Heart right ventricle (tissue), 16 donors: ENCODE measurements around the gene EIF2B2. TPM values are rescaled to one million over a fixed set of nuclear protein-coding genes. Genes with fewer than 3 reads are reported as not detected.
A peak's percentile ranks its signal among the peaks of the same experiment; 100 is the strongest.

ENCODE experiments used
- ATAC-seq, 8 donors: fragments of 200-7000 bp; cut with Tn5 transposase; one replicate each; pipeline ENCODE4 v1.9.1; 2020; ENCODE audit warnings: mild to moderate bottlenecking in 8 of 8, moderate library complexity in 8 of 8, moderate number of reproducible peaks in 1 of 8
- DNase-seq, 2 donors: peaks; one replicate each; pipeline ENCODE4 v3.0.0-alpha.2; 2020
- H3K27ac ChIP-seq, 10 donors: fragments of 200-600 bp; sonication (generic) in 2 of 10; one replicate each; pipeline versions ENCODE4 v1.5.0 to v1.8.0; 2020 to 2022; ENCODE audit warnings: mild to moderate bottlenecking in 3 of 10
- H3K27me3 ChIP-seq, 7 donors: fragments of 200-600 bp; one replicate each; pipeline ENCODE4 v1.8.0; 2021 to 2022; ENCODE audit warnings: mild to moderate bottlenecking in 2 of 7
- H3K36me3 ChIP-seq, 9 donors: fragments of 200-600 bp; sonication (generic) in 1 of 9; one replicate each; pipeline versions ENCODE4 v1.5.0 to v1.8.0; 2020 to 2022; ENCODE audit warnings: mild to moderate bottlenecking in 2 of 9
- H3K4me1 ChIP-seq, 9 donors: fragments of 200-600 bp; sonication (generic) in 1 of 9; one replicate each; pipeline versions ENCODE4 v1.5.0 to v1.8.0; 2020 to 2022; ENCODE audit warnings: mild to moderate bottlenecking in 4 of 9
- H3K4me3 ChIP-seq, 10 donors: fragments of 200-600 bp; sonication (generic) in 2 of 10; one replicate each; pipeline versions ENCODE4 v1.5.0 to v1.8.0; 2020 to 2022; ENCODE audit warnings: mild to moderate bottlenecking in 7 of 10, moderate library complexity in 2 of 10
- H3K9me3 ChIP-seq, 11 donors: fragments of 200-600 bp in 10 of 11; sonication (generic) in 2 of 11; one replicate each; pipeline versions ENCODE4 v1.5.0 to v1.8.0; 2013 to 2022; ENCODE audit warnings: mild to moderate bottlenecking in 2 of 11, control low read depth in 1 of 11, moderate library complexity in 1 of 11
- WGBS, 2 donors: extraction: QIAGEN DNeasy Blood & Tissue Kit; methylation state at CpG; one replicate each; pipeline ENCODE4 v1.1.7; 2013; ENCODE audit warnings: inconsistent platforms in 1 of 2; 5-methylcytosine and 5-hydroxymethylcytosine counted together
- intact Hi-C, 10 donors: fragments of 100-400 bp; cut with DNase I; formaldehyde crosslinking; loops; one replicate each; pipeline versions ENCODE4 v1.11.1 to v1.14.2; 2022
- polyA plus RNA-seq, 2 donors: library from polyadenylated mRNA; stranded (reverse); fragments of 200-250 nt; gene quantifications; one replicate each; pipeline ENCODE4 v1.2.3, GENCODE V29; 2013
- total RNA-seq, 10 donors: library from RNA; stranded (reverse); fragmentation: NEBNext Ultra II Directional in 3 of 10; extraction: Animal tissue kit (Norgen Biotek cat#: 25700) in 3 of 10; gene quantifications; one replicate each; pipeline versions ENCODE4 v1.2.1 to v1.2.4, GENCODE V29; 2021 to 2023
- TF ChIP-seq, protein P1 (sequence below), 9 donors: fragments of 200-600 bp; sonication (generic) in 2 of 9; IDR thresholded peaks; one replicate each; pipeline versions ENCODE4 v1.5.0 to v1.8.0; 2021 to 2022; ENCODE audit warnings: antibody characterized with exemption in 9 of 9, mild to moderate bottlenecking in 5 of 9, moderate library complexity in 1 of 9
- donor health status: Arrhythmogenic right ventricular cardiomyopathy.
- donor health status: ischemic (EF 13 %, LVEDD 7.1; RV severe dilation, severe dysfunction).
- donor health status: healthy with polysubstance abuse.
- donor health status: DM: no; HTN: yes; CAD: no.
- donor health status: DM: no; HTN: no; CAD: no.
- donor health status: ischemic (EF 25% LVEDD 6.9; RV normal size, moderate dysfunction).
- donor health status: ischemic (EF 25% LVEDD 5.7; RV mildly dilated, moderate dysfunction).
- donor health status: healthy.
- donor health status: DM: yes; HTN: yes; CAD: no.
- donor health status: Ischemic cardiomyopathy.
- donor health status: ischemic (EF 35%, LVEDD 5.7; RV mildly dilated, moderate dysfunction).
- donor health status: nonischemic (EF 11% LVEDD 7.7; RV severe dilation, severe dysfunction).
- donor health status: DM: yes; HTN: yes; CAD: no.
- donor health status: PGD.
- donor health status: ischemic (EF 29% LVEDD 5.4; RV normal size, mild dysfunction).
- donor health status: nonischemic (EF 23%, LVEDD 6.1; RV moderate dilation, normal function).

Gene EIF2B2
- total and polyA plus RNA-seq, 12 donors: 14.3 to 60.4 (median 31.5) TPM

DNA sequence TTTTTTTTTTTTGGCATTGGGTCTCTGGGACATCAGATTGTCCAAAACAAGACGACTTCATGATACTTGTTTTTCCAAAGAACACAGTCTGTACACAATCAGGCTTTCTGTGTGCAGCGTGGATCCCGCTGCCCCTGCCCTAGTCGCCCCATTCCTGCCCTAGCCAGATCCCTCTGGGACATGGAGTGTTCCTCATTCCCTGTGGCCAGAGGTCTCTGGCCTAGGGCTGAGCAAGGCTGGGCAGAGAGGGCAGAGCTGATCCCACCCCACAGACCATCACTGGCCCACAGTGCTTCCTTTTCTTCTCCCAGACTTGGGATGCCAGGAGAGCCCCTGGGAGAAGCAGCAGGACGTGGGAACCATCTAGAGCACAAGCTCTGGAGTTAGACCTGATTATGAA is 20.9 kb upstream of the EIF2B2 start:
- Histone ChIP-seq H3K4me1 (peaks cover 0 to 70% (median 18%) of the 10 kb centered on the region in 9 donors), H3K36me3 (no peaks in the 10 kb centered on the region), H3K4me3 (no peak overlapping the region), H3K27ac (peak overlapping the region in 7 of 10 donors; percentile 6 to 58 (median 47)), H3K27me3 (no peaks in the 10 kb centered on the region), H3K9me3 (no peaks in the 10 kb centered on the region)
- DNase-seq: no peak
- TF ChIP-seq, protein P1, sequence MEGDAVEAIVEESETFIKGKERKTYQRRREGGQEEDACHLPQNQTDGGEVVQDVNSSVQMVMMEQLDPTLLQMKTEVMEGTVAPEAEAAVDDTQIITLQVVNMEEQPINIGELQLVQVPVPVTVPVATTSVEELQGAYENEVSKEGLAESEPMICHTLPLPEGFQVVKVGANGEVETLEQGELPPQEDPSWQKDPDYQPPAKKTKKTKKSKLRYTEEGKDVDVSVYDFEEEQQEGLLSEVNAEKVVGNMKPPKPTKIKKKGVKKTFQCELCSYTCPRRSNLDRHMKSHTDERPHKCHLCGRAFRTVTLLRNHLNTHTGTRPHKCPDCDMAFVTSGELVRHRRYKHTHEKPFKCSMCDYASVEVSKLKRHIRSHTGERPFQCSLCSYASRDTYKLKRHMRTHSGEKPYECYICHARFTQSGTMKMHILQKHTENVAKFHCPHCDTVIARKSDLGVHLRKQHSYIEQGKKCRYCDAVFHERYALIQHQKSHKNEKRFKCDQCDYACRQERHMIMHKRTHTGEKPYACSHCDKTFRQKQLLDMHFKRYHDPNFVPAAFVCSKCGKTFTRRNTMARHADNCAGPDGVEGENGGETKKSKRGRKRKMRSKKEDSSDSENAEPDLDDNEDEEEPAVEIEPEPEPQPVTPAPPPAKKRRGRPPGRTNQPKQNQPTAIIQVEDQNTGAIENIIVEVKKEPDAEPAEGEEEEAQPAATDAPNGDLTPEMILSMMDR (IDR thresholded peaks at IDR 0.05): no peak
- ATAC-seq: no peak
- intact Hi-C loops: no loop called here
- 85 to 87% methylated on average over 5 of the region's 5 CpGs for WGBS, 2 donors

GRCh38 chr14:74982661-74983060 is 20.1 kb upstream of the EIF2B2 start:
- WGBS, 2 donors: 90 to 95% methylated on average over 4 of the region's 4 CpGs
- TF ChIP-seq, protein P1 (IDR thresholded peaks at IDR 0.05): no peak
- peak overlapping the region in 2 of 10 donors; percentile 25 to 58 for H3K27ac ChIP-seq
- H3K4me1 ChIP-seq: peaks cover 0 to 69% (median 18%) of the 10 kb centered on the region in 9 donors
- no peak for DNase-seq
- H3K36me3 ChIP-seq: no peaks in the 10 kb centered on the region
- no peaks in the 10 kb centered on the region for H3K27me3 ChIP-seq
- ATAC-seq: no peak
- H3K9me3 ChIP-seq: no peaks in the 10 kb centered on the region
- H3K4me3 ChIP-seq: no peak overlapping the region
- intact Hi-C loops: no loop called here

DNA sequence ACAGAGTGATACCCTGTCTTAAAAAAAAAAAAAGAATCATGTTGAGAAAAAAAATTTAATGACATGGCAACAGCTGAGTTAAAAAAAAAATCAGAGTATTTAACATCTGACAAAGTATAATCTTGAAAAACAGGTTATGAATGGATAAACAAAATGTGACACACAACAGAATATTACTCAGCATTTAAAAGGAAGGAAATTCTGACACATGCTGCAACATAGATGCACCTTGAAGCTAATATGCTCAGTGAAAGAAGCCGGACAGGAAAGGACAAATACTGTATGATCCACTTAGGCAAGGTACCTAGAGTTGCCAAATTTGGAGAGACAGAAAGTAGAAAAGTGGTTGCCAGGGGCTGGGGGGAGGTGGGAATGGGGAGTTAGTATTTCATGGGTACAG is 19.4 kb upstream of the EIF2B2 start:
- WGBS, 2 donors: 83 to 93% methylated on average over 1 of the region's 1 CpG
- H3K27ac ChIP-seq: peak overlapping the region in 2 of 10 donors; percentile 69 to 73
- no peaks in the 10 kb centered on the region for H3K36me3 ChIP-seq
- TF ChIP-seq, protein P1 (IDR thresholded peaks at IDR 0.05): no peak
- H3K27me3 ChIP-seq: no peaks in the 10 kb centered on the region
- no peak overlapping the region for H3K4me3 ChIP-seq
- ATAC-seq (no peak), DNase-seq (no peak)
- intact Hi-C loops: no loop called here
- no peaks in the 10 kb centered on the region for H3K9me3 ChIP-seq
- H3K4me1 ChIP-seq: peaks cover 0 to 68% (median 18%) of the 10 kb centered on the region in 9 donors

GRCh38 chr14:74984236-74985027 is 18.3 kb upstream of the EIF2B2 start:
- Histone ChIP-seq H3K27me3 (no peaks in the 10 kb centered on the region), H3K4me1 (peaks cover 0 to 58% (median 18%) of the 10 kb centered on the region in 9 donors), H3K4me3 (no peak overlapping the region), H3K27ac (peak overlapping the region in 8 of 10 donors; percentile 15 to 73 (median 46)), H3K9me3 (no peaks in the 10 kb centered on the region), H3K36me3 (no peaks in the 10 kb centered on the region)
- 74 to 77% methylated on average over 16 of the region's 16 CpGs for WGBS, 2 donors
- DNase-seq (no peak), ATAC-seq (peak in 7 of 8 donors; percentile 16 to 81 (median 50))
- intact Hi-C loops: no loop called here
- TF ChIP-seq, protein P1 (IDR thresholded peaks at IDR 0.05): no peak
